COLO668 (cell line): Measurements from ENCODE around the gene KCNJ6.
A peak's percentile ranks its signal among the peaks of the same experiment; 100 is the strongest.
"Not testable (repeated sequence)": the region's sequence is repeated elsewhere in the genome, so short reads cannot be mapped to it uniquely, and the experiment has no call there.

ENCODE experiments used
- DNase-seq: peaks from one replicate; lab custom pipeline; 2025; ENCODE audit not compliant: unreplicated experiment; lab: John Stamatoyannopoulos, UW

KCNJ6 gene

GRCh38 chr21:37578471-37579126, 337.7 kb downstream of the KCNJ6 start:
- no peak for DNase-seq

GRCh38 chr21:37576929-37577328, 339.3 kb downstream of the KCNJ6 start:
- not testable (repeated sequence) for DNase-seq

DNA sequence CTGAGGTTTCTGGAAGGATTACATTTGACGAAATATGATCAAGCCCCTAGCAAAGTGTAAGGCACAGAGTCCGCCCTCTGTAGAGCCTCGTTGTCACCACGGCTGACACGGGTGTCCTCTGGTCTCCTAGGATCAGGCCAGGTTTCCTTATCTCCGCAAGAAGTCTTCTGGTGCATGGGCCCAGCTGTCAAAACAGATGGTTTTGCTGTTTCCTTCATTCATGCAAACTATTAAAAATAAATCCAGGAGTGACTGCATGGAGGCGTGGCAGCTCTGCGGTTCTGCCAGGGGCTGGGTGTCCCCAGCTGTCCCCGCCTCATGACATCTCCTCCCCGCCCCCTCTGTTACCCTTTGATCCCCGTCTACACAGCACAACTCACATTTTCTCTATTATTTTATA, 340.7 kb downstream of the KCNJ6 start:
- no peak for DNase-seq

- no peak for DNase-seq
These were observed 341.5 kb downstream of the KCNJ6 start for GRCh38 chr21:37574751-37575150.

DNA sequence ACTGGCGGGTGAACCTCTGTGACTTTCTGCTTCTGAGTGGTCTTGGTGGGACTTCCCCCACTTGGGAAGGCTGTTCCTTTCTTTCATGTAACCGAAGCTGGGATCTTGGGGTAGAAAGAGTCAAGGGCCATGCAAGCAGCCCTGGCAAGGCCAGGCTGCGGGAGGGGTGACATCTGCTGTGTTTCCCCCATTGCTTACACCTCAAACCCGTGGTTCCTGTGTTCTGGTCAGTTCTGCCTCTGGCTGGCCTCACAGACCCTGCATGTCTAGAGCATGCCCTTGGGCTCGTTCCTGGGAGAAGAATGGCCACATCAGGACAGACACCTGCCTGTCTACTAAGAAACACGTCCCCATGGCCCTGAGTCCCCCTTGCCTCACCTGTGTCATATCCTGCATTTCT, 341.9 kb downstream of the KCNJ6 start:
- no peak for DNase-seq

- DNase-seq: no peak
These were observed 344.8 kb downstream of the KCNJ6 start for GRCh38 chr21:37571442-37571841.

GRCh38 chr21:37568916-37569315, 347.3 kb downstream of the KCNJ6 start:
- DNase-seq: no peak

- DNase-seq: no peak
These were observed 347.8 kb downstream of the KCNJ6 start for GRCh38 chr21:37568415-37568814.

- DNase-seq: no peak
These were observed 349.3 kb downstream of the KCNJ6 start for GRCh38 chr21:37566790-37567615.

- DNase-seq: no peak
These were observed 350.6 kb downstream of the KCNJ6 start for GRCh38 chr21:37565530-37566223.

DNA sequence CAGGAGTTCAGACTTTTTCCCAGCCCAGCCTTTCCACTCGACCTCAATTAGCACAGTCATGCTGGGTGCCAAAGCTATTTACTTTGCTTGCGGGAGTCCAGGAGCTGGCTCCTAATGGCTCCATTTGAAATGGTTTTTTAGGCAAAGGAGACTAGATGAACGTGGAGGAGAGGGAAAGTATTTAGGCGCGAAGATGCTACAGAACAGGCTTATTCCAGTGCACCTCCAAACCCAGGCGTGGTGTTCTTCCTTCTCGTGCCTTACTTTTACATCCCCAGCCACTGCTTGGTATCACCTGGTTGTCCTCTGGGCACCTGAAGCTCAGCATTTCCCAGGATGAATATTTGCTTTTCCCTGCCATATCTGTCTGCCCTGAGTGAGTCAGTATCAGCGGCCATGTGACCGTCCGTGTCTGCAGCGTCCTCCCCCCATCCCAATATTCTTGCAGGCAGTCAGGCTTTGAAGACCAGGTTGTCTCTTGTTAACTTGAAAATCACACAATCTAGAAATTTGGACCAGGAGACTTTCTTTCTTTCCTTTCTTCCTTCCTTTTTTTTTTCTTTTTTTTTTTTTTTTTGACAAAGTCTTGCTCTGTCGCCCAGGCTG, 351.2 kb downstream of the KCNJ6 start:
- peak; percentile 70 for DNase-seq

- DNase-seq: peak; percentile 91
These were observed 351.8 kb downstream of the KCNJ6 start for GRCh38 chr21:37564341-37564923.

DNA sequence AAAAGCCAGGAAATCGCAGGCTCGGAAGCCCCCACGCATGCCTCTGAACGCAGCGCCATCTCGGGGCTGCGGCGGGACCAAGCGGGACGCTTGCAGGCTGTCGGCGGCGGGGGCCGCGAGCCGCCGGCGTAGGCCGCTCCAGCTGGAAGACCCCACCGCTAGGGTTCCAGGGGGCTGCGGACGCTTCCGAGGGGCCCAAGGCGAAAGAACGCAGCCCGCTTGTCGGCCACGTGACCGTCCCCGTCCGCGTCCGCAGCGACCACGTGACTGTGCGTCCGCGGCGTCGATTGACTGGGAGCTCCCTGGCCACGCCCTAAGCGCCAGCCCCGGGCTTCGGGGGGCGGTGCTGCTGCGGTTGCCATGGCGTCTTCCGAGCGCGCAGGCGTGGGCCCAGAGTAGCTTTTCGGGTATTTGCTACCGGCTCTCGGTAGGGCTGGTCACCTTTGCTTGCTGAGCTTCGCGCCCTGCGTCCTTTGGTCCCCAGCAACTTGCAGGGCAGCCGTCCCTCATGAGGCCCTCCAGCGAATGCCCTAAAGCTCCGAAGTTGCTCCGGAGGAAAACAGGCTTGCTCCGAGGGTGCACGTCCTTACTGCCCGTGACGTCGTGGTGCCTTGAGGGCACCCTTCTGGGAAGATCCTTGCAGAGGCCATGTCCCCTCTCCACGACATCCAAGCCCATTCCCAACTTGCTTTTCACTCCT, 352.5 kb downstream of the KCNJ6 start:
- DNase-seq: peak; percentile 99

DNA sequence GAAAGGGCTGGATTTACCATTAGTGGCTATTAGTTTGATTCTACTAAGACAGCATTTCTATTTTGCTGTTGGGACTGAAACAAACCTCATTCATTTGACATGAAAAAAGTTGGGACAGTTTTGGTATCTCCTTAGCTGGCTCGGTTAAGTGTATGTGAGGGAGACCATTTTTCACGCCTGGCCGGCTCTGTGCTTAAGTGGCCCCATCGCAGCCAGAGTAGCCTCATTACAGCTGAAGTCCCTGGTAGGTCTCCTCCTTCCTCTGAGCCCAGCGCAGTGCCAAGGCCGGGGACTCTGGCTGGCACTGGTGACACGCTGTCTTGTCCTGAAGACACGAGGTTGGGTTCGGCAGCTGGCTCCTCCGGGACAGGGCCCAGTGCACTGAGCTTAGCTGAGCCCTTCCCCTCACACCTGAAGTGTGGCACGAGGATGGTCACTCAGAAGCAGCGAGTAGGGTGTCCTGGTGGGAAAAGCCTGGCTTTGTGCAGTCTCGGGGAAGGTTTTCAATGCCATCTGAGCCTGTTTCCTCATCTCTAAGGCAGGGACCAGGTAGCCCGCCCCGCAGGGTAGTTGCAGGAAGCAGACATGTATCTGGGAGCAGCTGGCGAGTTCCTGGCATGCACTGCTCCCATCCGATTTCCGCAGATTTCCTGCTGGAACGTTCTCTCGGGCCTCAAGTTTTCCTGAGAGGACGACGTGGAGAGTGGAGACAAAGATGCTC, 353.2 kb downstream of the KCNJ6 start:
- peak; percentile 65 for DNase-seq

DNA sequence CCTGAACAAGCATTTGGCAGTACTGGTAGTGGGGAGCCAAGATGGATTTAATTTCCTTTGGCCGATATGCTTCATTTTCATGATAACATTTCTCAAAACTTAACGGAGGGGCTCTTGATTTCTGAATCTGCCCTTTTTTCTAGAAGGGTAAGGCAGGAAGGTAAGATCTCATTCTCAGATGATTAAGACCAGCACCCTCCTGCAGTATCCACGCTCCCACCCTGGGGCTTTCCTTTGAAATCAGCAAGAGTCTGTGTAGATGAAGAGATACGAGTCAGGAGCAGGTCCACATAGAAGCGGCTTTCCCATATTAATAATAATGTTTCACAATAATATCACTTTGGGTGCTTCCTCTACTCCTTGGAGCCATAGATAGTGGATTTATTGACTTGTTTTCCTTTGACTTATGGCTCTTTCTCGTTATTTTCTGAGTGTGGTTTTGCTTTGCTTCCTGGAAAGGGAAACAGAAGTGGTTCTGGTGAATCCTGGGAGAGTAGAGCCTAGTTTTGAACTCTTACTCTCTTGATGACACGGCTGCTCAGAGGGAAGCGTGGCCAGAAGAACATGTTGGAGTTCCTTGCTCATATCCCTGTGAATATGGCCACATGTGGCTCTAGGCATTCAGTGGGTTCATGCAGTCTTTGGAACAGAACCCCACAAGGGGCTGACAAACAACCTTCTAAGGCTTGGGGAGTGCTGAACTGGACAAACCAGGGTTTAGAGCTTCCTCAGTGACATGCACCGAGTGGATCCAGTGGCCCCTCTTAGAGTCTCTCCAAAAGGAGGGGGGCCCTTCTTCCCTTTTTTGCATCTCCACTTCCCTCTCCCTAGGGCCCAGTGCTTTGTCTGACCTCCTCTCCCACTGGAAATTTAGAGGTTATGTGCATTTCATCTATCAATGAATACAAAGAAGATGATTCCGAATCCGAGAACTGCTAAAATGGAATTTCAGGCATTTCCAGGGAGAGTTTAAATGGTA, 354.0 kb downstream of the KCNJ6 start:
- no peak for DNase-seq

DNA sequence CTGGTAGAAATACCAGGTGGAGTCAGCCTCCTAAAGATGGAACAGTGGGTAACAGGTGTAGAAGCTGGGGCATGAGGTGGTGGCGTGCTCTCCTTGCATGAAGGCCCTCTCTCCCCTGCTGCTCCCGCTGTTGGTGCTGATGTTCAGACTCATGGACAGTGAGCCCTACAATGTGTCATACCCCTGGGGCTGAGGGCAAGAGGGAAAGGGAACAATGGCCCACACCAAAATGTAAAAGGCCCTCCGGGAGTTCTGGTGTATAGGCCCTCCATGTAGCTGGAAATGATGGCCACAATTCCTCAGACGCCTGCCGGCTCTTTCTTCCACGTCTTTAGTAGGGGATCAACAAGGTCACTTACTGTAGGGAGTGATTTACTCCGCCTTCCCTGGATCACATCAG, 354.8 kb downstream of the KCNJ6 start:
- DNase-seq: no peak

GRCh38 chr21:37560385-37560784, 355.9 kb downstream of the KCNJ6 start:
- DNase-seq: no peak

DNA sequence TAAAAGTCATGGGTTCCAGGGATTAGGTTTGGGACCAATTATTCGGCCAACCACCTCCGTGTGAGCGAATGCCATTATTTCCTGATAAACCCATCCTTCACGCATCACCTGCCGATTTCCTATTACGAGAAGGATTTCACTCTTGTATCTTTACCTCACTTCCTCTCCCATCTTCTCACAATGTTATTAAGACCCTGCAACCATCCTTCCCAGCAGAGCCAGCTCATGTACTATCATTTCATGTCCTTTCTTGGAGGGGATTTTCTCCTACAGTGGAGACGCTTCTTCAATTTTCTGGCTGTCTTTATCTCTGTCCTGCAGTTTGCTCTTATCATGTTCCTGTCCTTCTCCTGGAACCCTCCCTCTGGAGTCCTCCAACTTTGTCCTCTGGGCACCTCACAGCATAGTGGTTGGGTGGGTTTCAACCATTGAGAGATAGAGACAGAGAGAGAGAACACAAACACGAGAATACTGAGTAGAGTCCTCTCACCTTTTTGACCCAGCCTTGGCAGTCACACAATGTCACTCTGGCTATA, 357.5 kb downstream of the KCNJ6 start:
- DNase-seq: no peak
